ENCODE results near the gene NELFB. TPM values are rescaled to one million over a fixed set of nuclear protein-coding genes. Genes with fewer than 3 reads are reported as not detected.
A peak's percentile ranks its signal among the peaks of the same experiment; 100 is the strongest.

NELFB gene
- total and polyA plus RNA-seq, 2 of the 4 experiments (the other 2 are of a cell fraction), result 36.9 to 66.0 TPM

GRCh38 chr9:137242269-137243203, 12.6 kb upstream of the NELFB start:
- no peak for DNase-seq

More at GRCh38 chr9:137242269-137243203, 12.6 kb upstream of the NELFB start:
- Histone ChIP-seq H3K23ac (ENCODE audit: low read depth, low read length) (peak overlapping the region; percentile 14), H3K27me3 (ENCODE audit: control insufficient read depth, insufficient read depth, low read length) (no peaks in the 10 kb centered on the region), H4K8ac (ENCODE audit: low read depth in 2 of 2, low read length in 2 of 2) (no peak overlapping the region), H3K27ac (ENCODE audit: insufficient read depth, low read length) (peak overlapping the region; percentile 77; the same call in 1 of the 2 replicates), H3K4me1 (ENCODE audit: control insufficient read depth, insufficient read depth, low read length) (peaks cover 9% of the 10 kb centered on the region; the same call in 1 of the 2 replicates), H2AK5ac (ENCODE audit: low read depth, low read length) (no peak overlapping the region; the same call in 1 of the 2 replicates), H3K4me3 (ENCODE audit: insufficient read depth, low read depth, low read length) (peak overlapping the region; percentile 50), H2BK15ac (ENCODE audit: low read depth, low read length) (no peak overlapping the region), H3K14ac (replicated peaks; ENCODE audit: low read depth, low read length) (peak overlapping the region; percentile 48; the same call in 1 of the 2 replicates), H2AFZ (replicated peaks; ENCODE audit: low read length, poor library complexity) (no peak overlapping the region), H2AK9ac (replicated peaks; ENCODE audit: low read depth, low read length, poor library complexity) (no peak overlapping the region), H3K4ac (ENCODE audit: low read depth, low read length) (no peak overlapping the region), H4K20me1 (ENCODE audit: insufficient read depth, low read length) (peaks cover 36% of the 10 kb centered on the region), H2BK5ac (ENCODE audit: low read depth, low read length, poor library complexity, severe bottlenecking) (no peak overlapping the region), H3K18ac (ENCODE audit: low read depth, low read length) (no peak overlapping the region), H4K5ac (ENCODE audit: low read depth, low read length) (no peak overlapping the region), H2BK20ac (ENCODE audit: low read depth, low read length) (no peak overlapping the region), H3K9ac (ENCODE audit: low read depth, low read length) (peak overlapping the region; percentile 90), H3K9me1 (ENCODE audit: insufficient read depth, low read length) (peaks cover 4% of the 10 kb centered on the region), H4K91ac (ENCODE audit: insufficient read depth, low read depth, low read length) (no peak overlapping the region), H3K36me3 (ENCODE audit: control insufficient read depth, insufficient read depth, low read length) (peaks cover 19% of the 10 kb centered on the region), H3K79me1 (ENCODE audit: low read depth in 1 of 2, low read length in 2 of 2) (peaks cover 9 to 44% of the 10 kb centered on the region in 2 experiments; a peak in 3 of 4 replicates), H3K4me2 (ENCODE audit: low read depth, low read length) (peak overlapping the region; percentile 94), H3K9me3 (ENCODE audit: control insufficient read depth, insufficient read depth, low read length) (no peaks in the 10 kb centered on the region), H2BK120ac (ENCODE audit: low read depth, low read length) (no peak overlapping the region), H3K56ac (ENCODE audit: extremely low read depth, insufficient read depth, low read length) (peak overlapping the region; percentile 59)
- CTCF ChIA-PET, result no interaction called here
- 62% methylated on average over 17 of the region's 36 CpGs; no CpG with 5 or more reads in 1 of the 2 experiments for WGBS, 2 experiments (ENCODE audit: extremely low coverage in 2 of 2, insufficient read length in 1 of 2)
- intact Hi-C loops (cut with micrococcal nuclease), result no loop called here
- POLR2A ChIA-PET (ENCODE audit: unreplicated experiment), result no interaction called here
- ATAC-seq (ENCODE audit: low read depth), result no peak
- no peak for TF ChIP-seq BHLHE40 (IDR thresholded peaks at IDR 0.05; ENCODE audit: low read depth, low read length)
- no peak for TF ChIP-seq USF2 (IDR thresholded peaks at IDR 0.05; ENCODE audit: low read depth, low read length)
- TF ChIP-seq CEBPB (IDR thresholded peaks at IDR 0.05; ENCODE audit: low read depth, low read length), result no peak
- no peak for TF ChIP-seq CTCF (conservative IDR thresholded peaks at IDR 0.05; ENCODE audit: low read depth, low read length)
- no peak for TF ChIP-seq RCOR1 (IDR thresholded peaks at IDR 0.05; ENCODE audit: insufficient replicate concordance, low read length)
- TF ChIP-seq POLR2A (IDR thresholded peaks at IDR 0.05; ENCODE audit: low read depth, low read length), result no peak
- TF ChIP-seq ELK1 (IDR thresholded peaks at IDR 0.05; ENCODE audit: borderline replicate concordance, low read depth, low read length), result no peak
- no TSS peak for BruUV-seq (replicated peaks)
- in situ Hi-C loops (cut with MboI; ENCODE audit: low sequenced_read_pairs), result no loop called here
- dilution Hi-C loops (cut with HindIII; ENCODE audit: low sequenced_read_pairs, unreplicated experiment), result no loop called here

All from IMR-90 (cell line).